H1 (cell line): Measurements from ENCODE around the gene APOL3.

Experiments used
- ATF3 ChIP-seq: IDR thresholded peaks from 2 replicates; pipeline ENCODE4 v1.6.1; 2011; ENCODE audit warnings: low read depth, mild to moderate bottlenecking, low read length; ENCODE audit not compliant: insufficient read depth
- CTCF ChIP-seq, 3 experiments: IDR thresholded peaks; 1 replicate in 2 of 3; 2 replicates in 1 of 3; pipeline versions ENCODE4 v1.5.1 to v1.6.1; 2011; ENCODE audit warnings: low read length in 3 of 3, mild to moderate bottlenecking in 3 of 3, inconsistent platforms in 2 of 3, low read depth in 1 of 3, moderate library complexity in 1 of 3; ENCODE audit not compliant: insufficient read depth in 1 of 3; ENCODE audit errors: control extremely low read depth in 1 of 3
- EZH2 ChIP-seq: fragments of 200-600 bp; sonication (generic); IDR thresholded peaks from 2 replicates; pipeline ENCODE4 v1.7.1; 2012; ENCODE audit warnings: low read depth, mild to moderate bottlenecking, moderate library complexity, low read length, inconsistent platforms; ENCODE audit not compliant: severe bottlenecking
- GABPA ChIP-seq: IDR thresholded peaks from 2 replicates; pipeline ENCODE4 v1.6.1; 2011; ENCODE audit warnings: mild to moderate bottlenecking, low read length, moderate library complexity, borderline replicate concordance; ENCODE audit not compliant: insufficient read depth
- JUND ChIP-seq: IDR thresholded peaks from 2 replicates; pipeline ENCODE4 v1.6.1; 2011; ENCODE audit warnings: mild to moderate bottlenecking, improper control_type of control experiment, low read length
- MAX ChIP-seq: IDR thresholded peaks from 2 replicates; pipeline ENCODE4 v1.6.1; 2012; ENCODE audit warnings: inconsistent platforms
- POLR2A ChIP-seq, 2 experiments: IDR thresholded peaks; 1 replicate in 1 of 2; 2 replicates in 1 of 2; pipeline ENCODE4 v1.6.1; 2011; ENCODE audit warnings: low read depth in 2 of 2, low read length in 2 of 2, mild to moderate bottlenecking in 2 of 2; ENCODE audit errors: control extremely low read depth in 1 of 2
- RFX5 ChIP-seq: IDR thresholded peaks from 2 replicates; pipeline ENCODE4 v1.6.1; 2011; ENCODE audit warnings: low read depth, low read length, improper control_type of control experiment, borderline replicate concordance
- RNF2 ChIP-seq: fragments of 200-900, 300-1000 bp; sonication (generic); IDR thresholded peaks from 2 replicates; pipeline ENCODE4 v1.7.1; 2016; ENCODE audit warnings: borderline replicate concordance, low read depth, mild to moderate bottlenecking, antibody characterized with exemption, low read length; ENCODE audit not compliant: poor library complexity, severe bottlenecking; ENCODE audit errors: missing control alignments
- SRF ChIP-seq: IDR thresholded peaks from 2 replicates; pipeline ENCODE4 v1.6.1; 2011; ENCODE audit warnings: mild to moderate bottlenecking, low read depth, low read length, moderate library complexity
- TCF12 ChIP-seq: IDR thresholded peaks from 2 replicates; pipeline ENCODE4 v1.6.1; 2011; ENCODE audit warnings: low read depth, mild to moderate bottlenecking, low read length
- YY1 ChIP-seq: IDR thresholded peaks from 2 replicates; pipeline ENCODE4 v1.6.1; 2011; ENCODE audit warnings: low read depth, mild to moderate bottlenecking, low read length

- TF ChIP-seq EZH2 (no peak), RFX5 (no peak), GABPA (no peak), JUND (no peak), CTCF (IDR thresholded peaks at IDR 0.05; ENCODE audit: control extremely low read depth in 1 of 3, insufficient read depth in 1 of 3, low read depth in 1 of 3, low read length in 3 of 3) (no peak), SRF (no peak), TCF12 (no peak), RNF2 (no peak), MAX (no peak), POLR2A (IDR thresholded peaks at IDR 0.05; ENCODE audit: control extremely low read depth in 1 of 2, low read depth in 2 of 2, low read length in 2 of 2) (no peak), ATF3 (no peak), YY1 (no peak)
Observed at GRCh38 chr22:36162127-36163034, 1.8 kb upstream of the APOL3 start.
